ENCODE results near the gene EIF2B5.

DNA sequence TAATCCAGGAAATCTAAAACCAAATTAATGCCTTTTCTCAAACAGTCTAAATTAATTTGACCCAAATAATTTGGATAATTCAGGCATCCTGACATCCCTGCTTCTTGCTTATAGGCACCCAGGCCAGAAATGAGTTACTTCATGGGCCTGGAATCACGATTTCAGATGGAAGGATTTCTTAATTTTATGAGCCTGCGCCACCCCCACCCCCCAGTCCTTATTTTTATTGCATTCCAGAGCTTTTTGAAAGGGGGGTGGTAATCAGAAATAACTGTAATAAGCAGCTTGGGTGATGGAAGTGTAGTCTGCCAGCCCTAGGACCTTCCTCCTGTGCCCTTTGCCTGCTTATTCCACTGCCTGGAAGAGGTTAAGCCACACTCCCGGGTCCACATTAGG lies 40.8 kb downstream of the EIF2B5 start:
- TF ChIP-seq GATA2 (IDR thresholded peaks at IDR 0.05; ENCODE audit: low read depth, low read length): no peak
- no peak for TF ChIP-seq GATA3 (IDR thresholded peaks at IDR 0.05; ENCODE audit: low read depth, low read length)

Data from SH-SY5Y (cell line).